ENCODE data around the gene CRTC1.
A peak's percentile ranks its signal among the peaks of the same experiment; 100 is the strongest.

CRTC1 gene

GRCh38 chr19:18784786-18785120, 101.3 kb downstream of the CRTC1 start:
- DNase-seq (ENCODE audit: low read depth), result no peak

GRCh38 chr19:18785179-18786124, 102.0 kb downstream of the CRTC1 start:
- DNase-seq (ENCODE audit: low read depth), result peak; percentile 55

- DNase-seq (ENCODE audit: low read depth), result no peak
Measured at GRCh38 chr19:18788529-18789421, 105.3 kb downstream of the CRTC1 start.

- DNase-seq (ENCODE audit: low read depth), result no peak
Measured at GRCh38 chr19:18789422-18789869, 106.0 kb downstream of the CRTC1 start.

- DNase-seq (ENCODE audit: low read depth), result peak; percentile 19
Measured at GRCh38 chr19:18789883-18790565, 106.5 kb downstream of the CRTC1 start.

- DNase-seq (ENCODE audit: low read depth), result no peak
Measured at GRCh38 chr19:18790566-18791314, 107.3 kb downstream of the CRTC1 start, which contains the start of gene COMP. Gene COMP (minus strand): TSS chr19:18791305. CDS start chr19:18791269, 36 bp downstream.

- no peak for DNase-seq (ENCODE audit: low read depth)
Measured at GRCh38 chr19:18791315-18791678, 107.8 kb downstream of the CRTC1 start.

- no peak for DNase-seq (ENCODE audit: low read depth)
Measured at GRCh38 chr19:18792661-18793060, 109.2 kb downstream of the CRTC1 start.

GRCh38 chr19:18793144-18794028, 109.9 kb downstream of the CRTC1 start:
- no peak for DNase-seq (ENCODE audit: low read depth)

- DNase-seq (ENCODE audit: low read depth), result no peak
Measured at GRCh38 chr19:18794029-18794313, 110.5 kb downstream of the CRTC1 start.

GRCh38 chr19:18794692-18795091, 111.2 kb downstream of the CRTC1 start:
- no peak for DNase-seq (ENCODE audit: low read depth)

- DNase-seq (ENCODE audit: low read depth), result no peak
Measured at GRCh38 chr19:18795540-18795939, 112.1 kb downstream of the CRTC1 start.

- no peak for DNase-seq (ENCODE audit: low read depth)
Measured at GRCh38 chr19:18796239-18796638, 112.8 kb downstream of the CRTC1 start.

GRCh38 chr19:18798384-18799352, 115.2 kb downstream of the CRTC1 start:
- no peak for DNase-seq (ENCODE audit: low read depth)

GRCh38 chr19:18799389-18799970, 116.0 kb downstream of the CRTC1 start:
- DNase-seq (ENCODE audit: low read depth), result no peak

GRCh38 chr19:18800079-18800478, 116.6 kb downstream of the CRTC1 start:
- no peak for DNase-seq (ENCODE audit: low read depth)

- DNase-seq (ENCODE audit: low read depth), result no peak
Measured at GRCh38 chr19:18800636-18801035, 117.2 kb downstream of the CRTC1 start.

- no peak for DNase-seq (ENCODE audit: low read depth)
Measured at GRCh38 chr19:18802354-18802753, 118.9 kb downstream of the CRTC1 start.

- DNase-seq (ENCODE audit: low read depth), result no peak
Measured at GRCh38 chr19:18803550-18804138, 120.2 kb downstream of the CRTC1 start.

Data from stimulated activated CD8-positive, alpha-beta memory T cell treated with anti-CD3 and anti-CD28 coated beads, Interleukin-4, amount 100 ng/mL, for 24 hours (primary cell).